AG09319 (cell line): ENCODE measurements around the gene DCHS1.

Source experiments
- DNase-seq: peaks from one replicate; pipeline ENCODE4 v3.0.0-alpha.2; 2010; ENCODE audit warnings: low read depth; ENCODE audit errors: extremely low read depth
- CTCF ChIP-seq: IDR thresholded peaks from 2 replicates; pipeline ENCODE4 v1.5.1; 2011; ENCODE audit warnings: low read depth, mild to moderate bottlenecking, inconsistent platforms, low read length, moderate library complexity

DCHS1 gene

DNA sequence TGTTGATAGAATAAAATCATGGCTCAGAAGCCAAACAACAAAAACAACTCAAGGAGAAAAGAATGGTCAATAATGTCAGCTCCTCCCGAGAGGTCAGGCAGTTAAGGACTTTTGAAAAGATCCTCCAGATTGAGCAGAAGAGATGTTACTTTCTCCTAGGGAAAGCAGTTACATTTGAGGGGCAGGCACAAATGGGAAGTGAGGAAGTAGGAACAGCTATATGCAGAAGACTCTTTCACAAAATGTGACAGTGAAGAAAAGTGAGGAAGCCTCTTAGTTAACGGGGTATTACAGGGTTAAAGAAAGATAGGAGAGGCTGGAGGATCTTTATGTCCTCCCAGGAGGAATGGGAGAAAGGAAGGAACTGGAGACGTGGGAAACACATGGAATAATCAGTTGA, 3.4 kb downstream of the DCHS1 start:
- no peak for TF ChIP-seq CTCF
- DNase-seq = no peak

- no peak for DNase-seq
- no peak for TF ChIP-seq CTCF
Observed at GRCh38 chr11:6650980-6651379, 4.6 kb downstream of the DCHS1 start.

- DNase-seq = no peak
- no peak for TF ChIP-seq CTCF
Observed at GRCh38 chr11:6650104-6650503, 5.5 kb downstream of the DCHS1 start.

- TF ChIP-seq CTCF = no peak
- no peak for DNase-seq
Observed at GRCh38 chr11:6648501-6648900, 7.1 kb downstream of the DCHS1 start.

DNA sequence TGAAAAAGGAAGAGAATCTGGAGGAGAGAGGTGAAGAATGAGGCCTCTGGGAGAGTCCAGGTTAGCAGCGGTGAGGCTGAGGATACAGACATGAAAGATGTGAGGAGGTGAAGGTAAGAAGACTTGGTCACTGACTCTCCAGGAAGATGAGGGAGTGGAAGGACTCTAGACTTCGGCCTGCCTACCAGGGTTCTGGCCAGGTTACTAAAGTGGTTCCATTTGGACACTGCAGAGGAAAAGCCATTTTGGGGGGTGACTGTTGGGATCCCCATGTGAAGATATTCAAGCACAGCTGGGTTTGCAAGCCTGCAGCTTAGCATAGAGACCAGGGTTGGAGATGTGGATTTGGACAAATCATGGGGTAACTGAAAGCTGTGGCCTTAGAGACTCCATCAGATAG, 7.8 kb downstream of the DCHS1 start:
- no peak for TF ChIP-seq CTCF
- no peak for DNase-seq

DNA sequence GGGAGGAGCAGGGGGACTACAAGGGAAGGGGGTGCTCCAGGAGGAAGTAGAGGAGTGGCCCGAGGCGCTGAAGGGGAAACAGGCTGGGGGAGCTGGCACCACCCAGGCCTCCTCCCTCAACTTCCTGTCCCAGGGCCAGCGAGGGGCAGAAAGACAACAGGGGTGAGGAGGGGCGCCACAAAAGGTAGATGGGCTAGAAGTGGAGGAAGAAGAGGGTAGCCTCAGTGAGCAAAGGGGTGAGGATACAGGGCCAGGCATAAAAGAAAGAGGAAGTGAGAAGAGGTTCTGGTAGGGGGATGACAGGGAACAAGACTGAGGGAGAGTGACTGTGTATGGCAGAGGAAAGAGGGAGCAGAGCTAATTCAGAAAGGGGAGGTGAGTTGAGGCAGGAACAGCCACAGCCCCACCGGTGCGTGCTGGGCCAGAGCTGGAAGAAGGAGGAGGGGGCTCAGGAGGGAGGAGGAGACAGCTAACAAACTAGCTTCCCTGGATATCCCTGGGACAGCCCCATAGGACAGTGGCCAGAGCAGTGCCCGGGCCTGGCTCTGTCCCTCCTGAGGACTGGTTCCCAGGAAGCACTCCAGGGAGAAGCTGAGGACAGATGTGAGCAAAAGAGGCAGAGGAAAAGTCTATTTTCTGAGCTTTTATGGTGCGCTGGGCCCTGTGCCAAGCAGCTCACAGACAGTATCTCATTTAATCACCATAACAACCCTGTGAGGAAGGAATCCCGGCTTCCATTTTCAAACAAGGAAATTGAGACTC, 8.5 kb downstream of the DCHS1 start:
- DNase-seq = no peak
- TF ChIP-seq CTCF = no peak

GRCh38 chr11:6646576-6646917, 9.1 kb downstream of the DCHS1 start:
- peak; percentile 48 for DNase-seq
- TF ChIP-seq CTCF = no peak
